HUES48 (cell line): ENCODE results near the gene UBR2.

Experiments
- H3K27ac ChIP-seq: one replicate; pipeline ENCODE4 v1.7.0; 2013; ENCODE audit warnings: low read depth, low read length, inconsistent platforms
- H3K27me3 ChIP-seq: 2 replicates; pipeline ENCODE4 v1.6.1; 2013; ENCODE audit warnings: mild to moderate bottlenecking, low read length; ENCODE audit not compliant: control insufficient read depth, insufficient read depth
- H3K36me3 ChIP-seq: 2 replicates; pipeline ENCODE4 v1.6.1; 2013; ENCODE audit warnings: low read length; ENCODE audit not compliant: control insufficient read depth, insufficient read depth
- H3K4me1 ChIP-seq: 2 replicates; pipeline ENCODE4 v1.6.1; 2013; ENCODE audit warnings: mild to moderate bottlenecking, low read length; ENCODE audit not compliant: control insufficient read depth, insufficient read depth
- H3K4me3 ChIP-seq: 2 replicates; pipeline ENCODE4 v1.5.1; 2013; ENCODE audit warnings: mild to moderate bottlenecking, low read depth, low read length
- H3K9ac ChIP-seq: 2 replicates; pipeline ENCODE4 v1.6.1; 2013; ENCODE audit warnings: mild to moderate bottlenecking, low read depth, low read length, moderate library complexity
- H3K9me3 ChIP-seq: 2 replicates; pipeline ENCODE4 v1.6.1; 2013; ENCODE audit warnings: low read length; ENCODE audit not compliant: control insufficient read depth, insufficient read depth

The UBR2 gene

GRCh38 chr6:42618686-42619085 is 54.9 kb downstream of the UBR2 start:
- H3K36me3 ChIP-seq: peaks cover 34% of the 10 kb centered on the region
- no peaks in the 10 kb centered on the region for H3K9me3 ChIP-seq
- H3K27ac ChIP-seq: peak overlapping the region; percentile 74
- H3K9ac ChIP-seq: no peak overlapping the region
- peaks cover 16% of the 10 kb centered on the region for H3K4me1 ChIP-seq
- no peak overlapping the region for H3K4me3 ChIP-seq
- no peaks in the 10 kb centered on the region for H3K27me3 ChIP-seq

- Histone ChIP-seq H3K27ac (no peak overlapping the region), H3K27me3 (no peaks in the 10 kb centered on the region), H3K4me1 (peaks cover 16% of the 10 kb centered on the region), H3K9ac (no peak overlapping the region), H3K4me3 (no peak overlapping the region), H3K36me3 (peaks cover 38% of the 10 kb centered on the region), H3K9me3 (no peaks in the 10 kb centered on the region)
These were observed 56.1 kb downstream of the UBR2 start for GRCh38 chr6:42619963-42620362.

GRCh38 chr6:42624601-42625000 is 60.8 kb downstream of the UBR2 start:
- Histone ChIP-seq H3K9ac (no peak overlapping the region; the same call in 1 of the 2 replicates), H3K27me3 (no peaks in the 10 kb centered on the region), H3K9me3 (no peaks in the 10 kb centered on the region), H3K4me1 (no peaks in the 10 kb centered on the region), H3K27ac (no peak overlapping the region), H3K36me3 (peaks cover 11% of the 10 kb centered on the region; the same call in 1 of the 2 replicates), H3K4me3 (no peak overlapping the region)

GRCh38 chr6:42627044-42627443 is 63.2 kb downstream of the UBR2 start:
- Histone ChIP-seq H3K4me1 (no peaks in the 10 kb centered on the region), H3K27me3 (no peaks in the 10 kb centered on the region), H3K4me3 (no peak overlapping the region), H3K9ac (no peak overlapping the region), H3K36me3 (peaks cover 16% of the 10 kb centered on the region), H3K27ac (no peak overlapping the region), H3K9me3 (no peaks in the 10 kb centered on the region)

GRCh38 chr6:42627674-42628073 is 63.8 kb downstream of the UBR2 start:
- Histone ChIP-seq H3K27ac (no peak overlapping the region), H3K4me3 (no peak overlapping the region), H3K36me3 (peaks cover 21% of the 10 kb centered on the region), H3K9ac (no peak overlapping the region), H3K9me3 (no peaks in the 10 kb centered on the region), H3K27me3 (no peaks in the 10 kb centered on the region), H3K4me1 (no peaks in the 10 kb centered on the region)

- H3K36me3 ChIP-seq: peaks cover 31% of the 10 kb centered on the region
- H3K27me3 ChIP-seq: no peaks in the 10 kb centered on the region
- no peak overlapping the region for H3K27ac ChIP-seq
- H3K4me3 ChIP-seq: no peak overlapping the region
- no peaks in the 10 kb centered on the region for H3K9me3 ChIP-seq
- no peak overlapping the region for H3K9ac ChIP-seq
- H3K4me1 ChIP-seq: no peaks in the 10 kb centered on the region
These were observed 64.8 kb downstream of the UBR2 start for GRCh38 chr6:42628604-42629003.

- Histone ChIP-seq H3K4me3 (no peak overlapping the region), H3K9ac (no peak overlapping the region), H3K9me3 (no peaks in the 10 kb centered on the region), H3K36me3 (peaks cover 34% of the 10 kb centered on the region), H3K4me1 (no peaks in the 10 kb centered on the region), H3K27me3 (no peaks in the 10 kb centered on the region), H3K27ac (no peak overlapping the region)
These were observed 66.0 kb downstream of the UBR2 start for GRCh38 chr6:42629845-42630244.

GRCh38 chr6:42637681-42638080 is 73.9 kb downstream of the UBR2 start:
- H3K4me3 ChIP-seq: no peak overlapping the region
- no peaks in the 10 kb centered on the region for H3K9me3 ChIP-seq
- H3K27me3 ChIP-seq: no peaks in the 10 kb centered on the region
- no peaks in the 10 kb centered on the region for H3K4me1 ChIP-seq
- no peak overlapping the region for H3K9ac ChIP-seq
- H3K36me3 ChIP-seq: peaks cover 80% of the 10 kb centered on the region
- H3K27ac ChIP-seq: no peak overlapping the region

- H3K9me3 ChIP-seq: no peaks in the 10 kb centered on the region
- H3K27me3 ChIP-seq: no peaks in the 10 kb centered on the region
- H3K9ac ChIP-seq: no peak overlapping the region
- peaks cover 76% of the 10 kb centered on the region for H3K36me3 ChIP-seq
- H3K4me3 ChIP-seq: no peak overlapping the region
- H3K4me1 ChIP-seq: no peaks in the 10 kb centered on the region
- H3K27ac ChIP-seq: no peak overlapping the region
These were observed 79.0 kb downstream of the UBR2 start for GRCh38 chr6:42642794-42643193.

GRCh38 chr6:42644211-42644610 is 80.4 kb downstream of the UBR2 start:
- Histone ChIP-seq H3K36me3 (peaks cover 80% of the 10 kb centered on the region), H3K4me3 (no peak overlapping the region), H3K9ac (no peak overlapping the region), H3K27ac (no peak overlapping the region), H3K4me1 (no peaks in the 10 kb centered on the region), H3K27me3 (no peaks in the 10 kb centered on the region), H3K9me3 (no peaks in the 10 kb centered on the region)

GRCh38 chr6:42652024-42652746 is 88.4 kb downstream of the UBR2 start:
- Histone ChIP-seq H3K27ac (no peak overlapping the region), H3K9ac (no peak overlapping the region), H3K4me3 (no peak overlapping the region), H3K27me3 (no peaks in the 10 kb centered on the region), H3K9me3 (no peaks in the 10 kb centered on the region), H3K36me3 (peaks cover 83% of the 10 kb centered on the region), H3K4me1 (no peaks in the 10 kb centered on the region)
